Left lung (tissue), 10 donors: ENCODE measurements around the gene PKHD1. TPM values are rescaled to one million over a fixed set of nuclear protein-coding genes. Genes with fewer than 3 reads are reported as not detected.

ENCODE experiments used
- ATAC-seq: fragments of 200-7000 bp; cut with Tn5 transposase; one replicate; pipeline ENCODE4 v1.9.1; 2020; ENCODE audit warnings: moderate library complexity
- DNase-seq, 4 donors: peaks; one replicate each; pipeline ENCODE4 v3.0.0-alpha.2; 2013 to 2020
- H3K27ac ChIP-seq, 2 donors: fragments of 200-600 bp; sonication (generic) in 1 of 2; one replicate each; pipeline versions ENCODE4 v1.5.0 to v1.8.0; 2020 to 2021
- H3K27me3 ChIP-seq, 2 donors: fragments of 200-600 bp; sonication (generic) in 1 of 2; one replicate each; pipeline versions ENCODE4 v1.5.0 to v1.8.0; 2020 to 2021
- H3K36me3 ChIP-seq, 2 donors: fragments of 200-600 bp; sonication (generic) in 1 of 2; one replicate each; pipeline versions ENCODE4 v1.5.0 to v1.8.0; 2020 to 2021
- H3K4me1 ChIP-seq, 2 donors: fragments of 200-600 bp; one replicate each; pipeline ENCODE4 v1.8.0; 2021
- H3K4me3 ChIP-seq, 2 donors: fragments of 200-600 bp; sonication (generic) in 1 of 2; one replicate each; pipeline versions ENCODE4 v1.5.0 to v1.8.0; 2020 to 2021; ENCODE audit warnings: mild to moderate bottlenecking in 1 of 2
- H3K9me3 ChIP-seq, 2 donors: fragments of 200-600 bp; sonication (generic) in 1 of 2; one replicate each; pipeline versions ENCODE4 v1.5.0 to v1.8.0; 2020 to 2021
- intact Hi-C, 2 donors: fragments of 100-400 bp; cut with DNase I; formaldehyde crosslinking; loops; one replicate each; pipeline versions ENCODE4 v1.11.2 to v1.14.2; 2022
- polyA plus RNA-seq, 6 donors: library from polyadenylated mRNA; unstranded; fragments of 120-200 nt; gene quantifications; one replicate each; pipeline ENCODE4 v1.2.1, GENCODE V29; 2013; ENCODE audit not compliant: insufficient read length in 6 of 6
- total RNA-seq, 2 donors: library from RNA; stranded (reverse); fragmentation: NEBNext Ultra II Directional; extraction: Animal tissue kit (Norgen Biotek cat#: 25700); gene quantifications; one replicate each; pipeline ENCODE4 v1.2.1, GENCODE V29; 2021
- TF ChIP-seq, protein P1 (sequence below), 2 donors: fragments of 200-600 bp; sonication (generic) in 1 of 2; IDR thresholded peaks; one replicate each; pipeline versions ENCODE4 v1.5.0 to v1.8.0; 2021; ENCODE audit warnings: antibody characterized with exemption in 2 of 2
- donor health status: DM: no; HTN: yes; CAD: no.
- donor health status: DM: no; HTN: no; CAD: no.

PKHD1 gene
- total and polyA plus RNA-seq, 8 donors, result 0.29 to 7.9 (median 6.2) TPM

DNA sequence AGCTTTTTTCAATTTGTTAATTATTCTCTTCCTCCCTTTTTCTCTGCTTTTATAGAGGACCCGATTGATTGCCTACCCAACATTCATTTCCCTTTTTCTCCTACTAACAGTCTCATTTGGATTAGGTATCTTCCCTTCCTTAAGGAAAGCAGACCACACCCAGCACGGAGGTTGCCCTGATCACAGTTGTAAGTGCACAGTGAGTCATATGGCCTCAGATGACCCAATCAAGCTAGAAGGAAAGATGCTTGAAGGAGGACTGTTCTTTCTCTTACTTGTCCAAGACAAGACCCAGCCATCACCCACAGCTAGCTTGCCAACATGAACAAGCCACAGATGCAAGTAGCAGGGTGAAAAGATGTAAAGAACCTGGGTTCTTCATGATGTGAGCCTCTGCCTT, 518.6 kb downstream of the PKHD1 start:
- no peaks in the 10 kb centered on the region for H3K27me3 ChIP-seq
- no peak overlapping the region for H3K27ac ChIP-seq
- no peaks in the 10 kb centered on the region for H3K4me1 ChIP-seq
- no peak for DNase-seq
- intact Hi-C loops, result no loop called here
- no peaks in the 10 kb centered on the region for H3K36me3 ChIP-seq
- no peak for ATAC-seq
- H3K9me3 ChIP-seq, result no peaks in the 10 kb centered on the region
- no peak overlapping the region for H3K4me3 ChIP-seq
- TF ChIP-seq, protein P1, sequence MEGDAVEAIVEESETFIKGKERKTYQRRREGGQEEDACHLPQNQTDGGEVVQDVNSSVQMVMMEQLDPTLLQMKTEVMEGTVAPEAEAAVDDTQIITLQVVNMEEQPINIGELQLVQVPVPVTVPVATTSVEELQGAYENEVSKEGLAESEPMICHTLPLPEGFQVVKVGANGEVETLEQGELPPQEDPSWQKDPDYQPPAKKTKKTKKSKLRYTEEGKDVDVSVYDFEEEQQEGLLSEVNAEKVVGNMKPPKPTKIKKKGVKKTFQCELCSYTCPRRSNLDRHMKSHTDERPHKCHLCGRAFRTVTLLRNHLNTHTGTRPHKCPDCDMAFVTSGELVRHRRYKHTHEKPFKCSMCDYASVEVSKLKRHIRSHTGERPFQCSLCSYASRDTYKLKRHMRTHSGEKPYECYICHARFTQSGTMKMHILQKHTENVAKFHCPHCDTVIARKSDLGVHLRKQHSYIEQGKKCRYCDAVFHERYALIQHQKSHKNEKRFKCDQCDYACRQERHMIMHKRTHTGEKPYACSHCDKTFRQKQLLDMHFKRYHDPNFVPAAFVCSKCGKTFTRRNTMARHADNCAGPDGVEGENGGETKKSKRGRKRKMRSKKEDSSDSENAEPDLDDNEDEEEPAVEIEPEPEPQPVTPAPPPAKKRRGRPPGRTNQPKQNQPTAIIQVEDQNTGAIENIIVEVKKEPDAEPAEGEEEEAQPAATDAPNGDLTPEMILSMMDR (IDR thresholded peaks at IDR 0.05), result no peak

DNA sequence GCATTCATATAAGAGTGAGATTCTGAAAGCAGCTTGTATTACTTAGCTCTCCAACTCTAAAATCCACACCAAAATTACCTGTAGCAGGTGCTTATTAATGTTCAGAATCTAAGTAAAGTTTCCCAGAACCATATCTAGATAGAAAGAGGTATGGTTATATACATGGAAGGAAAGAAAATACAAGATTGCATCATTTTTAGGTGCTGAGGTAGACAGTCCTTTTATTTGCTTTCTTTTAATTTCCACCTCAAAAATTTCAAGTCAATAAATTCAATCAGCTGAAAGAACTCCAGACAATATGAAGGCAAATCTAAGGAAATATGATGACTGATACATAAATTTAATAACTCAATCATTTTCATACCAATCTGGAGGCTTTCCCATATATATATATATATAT, 521.9 kb downstream of the PKHD1 start:
- H3K27me3 ChIP-seq, result no peaks in the 10 kb centered on the region
- H3K4me1 ChIP-seq, result no peaks in the 10 kb centered on the region
- H3K27ac ChIP-seq, result no peak overlapping the region
- TF ChIP-seq, protein P1 (IDR thresholded peaks at IDR 0.05), result no peak
- no peak for DNase-seq
- no peak overlapping the region for H3K4me3 ChIP-seq
- no peaks in the 10 kb centered on the region for H3K9me3 ChIP-seq
- no peaks in the 10 kb centered on the region for H3K36me3 ChIP-seq
- intact Hi-C loops, result no loop called here
- ATAC-seq, result no peak

Other genes with a start within 250 kb of the PKHD1 start
- not detected for gene IL17A, start 98.8 kb upstream of the PKHD1 start, total RNA-seq
- gene IL17A, start 98.8 kb upstream of the PKHD1 start, polyA plus RNA-seq, result not detected
- gene IL17F, start 156.9 kb upstream of the PKHD1 start, total RNA-seq, result not detected
- not detected for gene IL17F, start 156.9 kb upstream of the PKHD1 start, polyA plus RNA-seq
- 10 to 100 TPM; 38.9 to 67.6 TPM for gene MCM3, start 197.1 kb upstream of the PKHD1 start, total RNA-seq
- gene MCM3, start 197.1 kb upstream of the PKHD1 start, polyA plus RNA-seq, result 100 to 1,000 TPM in 2 of 6 donors, 10 to 100 TPM in 4; 94.0 to 122 (median 97.7) TPM